Psoas muscle (tissue), 8 donors: Measurements from ENCODE around the gene NFATC2. TPM values are rescaled to one million over a fixed set of nuclear protein-coding genes. Genes with fewer than 3 reads are reported as not detected.

Experiments
- ATAC-seq, 4 donors: fragments of 200-7000 bp; cut with Tn5 transposase; one replicate each; pipeline ENCODE4 v1.9.1; 2020; ENCODE audit warnings: moderate library complexity in 3 of 4, mild to moderate bottlenecking in 2 of 4
- DNase-seq, 2 donors: peaks; one replicate each; pipeline ENCODE4 v3.0.0-alpha.2; 2020
- H3K27ac ChIP-seq: fragments of 200-600 bp; one replicate; pipeline ENCODE4 v1.8.0; 2022
- H3K27me3 ChIP-seq, 3 donors: fragments of 200-600 bp in 1 of 3; one replicate each; pipeline versions ENCODE4 v1.6.1 to v1.8.0; 2013 to 2022; ENCODE audit warnings: low read length in 2 of 3, mild to moderate bottlenecking in 2 of 3, moderate library complexity in 1 of 3; ENCODE audit not compliant: insufficient read depth in 3 of 3
- H3K36me3 ChIP-seq, 2 donors: fragments of 200-600 bp in 1 of 2; one replicate each; pipeline versions ENCODE4 v1.6.1 to v1.8.0; 2013 to 2022; ENCODE audit warnings: low read depth in 1 of 2, mild to moderate bottlenecking in 1 of 2, moderate library complexity in 1 of 2; ENCODE audit not compliant: insufficient read depth in 1 of 2
- H3K4me1 ChIP-seq: fragments of 200-600 bp; one replicate; pipeline ENCODE4 v1.8.0; 2022
- H3K4me3 ChIP-seq: fragments of 200-600 bp; one replicate; pipeline ENCODE4 v1.8.0; 2022; ENCODE audit warnings: mild to moderate bottlenecking
- H3K9me3 ChIP-seq: fragments of 200-600 bp; one replicate; pipeline ENCODE4 v1.8.0; 2022
- CTCF ChIP-seq: fragments of 200-600 bp; IDR thresholded peaks from one replicate; pipeline ENCODE4 v1.8.0; 2022; ENCODE audit warnings: antibody characterized with exemption
- WGBS, 3 donors: extraction: QIAGEN DNeasy Blood & Tissue Kit; methylation state at CpG; one replicate each; pipeline versions ENCODE4 v1.1.6 to v1.1.7; 2013; 5-methylcytosine and 5-hydroxymethylcytosine counted together
- intact Hi-C, 2 donors: fragments of 100-400 bp; cut with DNase I; formaldehyde crosslinking; loops; one replicate each; pipeline versions ENCODE4 v1.11.0 to v1.14.2; 2022
- polyA plus RNA-seq, 3 donors: library from polyadenylated mRNA; stranded (reverse); fragments of 200-250 nt; gene quantifications; one replicate each; pipeline ENCODE4 v1.2.3, GENCODE V29; 2013
- total RNA-seq, 4 donors: library from RNA; stranded (reverse); fragmentation: NEBNext Ultra II Directional in 2 of 4; extraction: Animal tissue kit (Norgen Biotek cat#: 25700) in 2 of 4; gene quantifications; one replicate each; pipeline versions ENCODE4 v1.2.1 to v1.2.4, GENCODE V29; 2021 to 2023
- donor health status: healthy with polysubstance abuse.
- donor health status: DM: no; HTN: no; CAD: no; lungs with moderate emphysema.
- donor health status: Bipolar disorder and iron deficiency.
- donor health status: healthy.
- donor health status: DM: yes; HTN: yes; CAD: no.
- donor health status: DM: no; HTN: no; CAD: no.
- donor health status: DM: no; HTN: no; CAD: no.
- donor health status: DM: yes; HTN: yes; CAD: no.

Gene NFATC2
- total and polyA plus RNA-seq, 7 donors: 0.18 to 3.1 (median 0.64) TPM

GRCh38 chr20:51494241-51495110 is 48.0 kb downstream of the NFATC2 start:
- no peak for ATAC-seq
- no peaks in the 10 kb centered on the region for H3K36me3 ChIP-seq
- DNase-seq: no peak
- WGBS, 3 donors: 89 to 91% (median 89%) methylated on average over 16 of the region's 16 CpGs
- H3K4me3 ChIP-seq: no peak overlapping the region
- TF ChIP-seq CTCF: no peak
- H3K27ac ChIP-seq: no peak overlapping the region
- no peaks in the 10 kb centered on the region for H3K9me3 ChIP-seq
- peaks cover 9% of the 10 kb centered on the region for H3K4me1 ChIP-seq
- H3K27me3 ChIP-seq: no peaks in the 10 kb centered on the region
- intact Hi-C loops: no loop called here

GRCh38 chr20:51493346-51493791 is 49.1 kb downstream of the NFATC2 start:
- Histone ChIP-seq H3K27ac (no peak overlapping the region), H3K4me3 (no peak overlapping the region), H3K36me3 (no peaks in the 10 kb centered on the region), H3K9me3 (no peaks in the 10 kb centered on the region), H3K27me3 (no peaks in the 10 kb centered on the region), H3K4me1 (peaks cover 9% of the 10 kb centered on the region)
- ATAC-seq: no peak
- intact Hi-C loops: no loop called here
- TF ChIP-seq CTCF: no peak
- 82 to 85% (median 83%) methylated on average over 10 of the region's 10 CpGs for WGBS, 3 donors
- no peak for DNase-seq

GRCh38 chr20:51492167-51493092 is 50.1 kb downstream of the NFATC2 start:
- TF ChIP-seq CTCF: no peak
- ATAC-seq (peak in 3 of 4 donors; percentile 34 to 56 (median 56)), DNase-seq (peak; percentile 61 to 74)
- H3K27me3 ChIP-seq: no peaks in the 10 kb centered on the region
- H3K9me3 ChIP-seq: no peaks in the 10 kb centered on the region
- WGBS, 3 donors: 62 to 71% (median 63%) methylated on average over 47 of the region's 47 CpGs
- H3K36me3 ChIP-seq: no peaks in the 10 kb centered on the region
- H3K27ac ChIP-seq: no peak overlapping the region
- intact Hi-C loops: no loop called here
- H3K4me1 ChIP-seq: peaks cover 4% of the 10 kb centered on the region
- peak overlapping the region; percentile 37 for H3K4me3 ChIP-seq

GRCh38 chr20:51491393-51491792 is 51.1 kb downstream of the NFATC2 start:
- Histone ChIP-seq H3K4me1 (no peaks in the 10 kb centered on the region), H3K9me3 (no peaks in the 10 kb centered on the region), H3K27me3 (no peaks in the 10 kb centered on the region), H3K36me3 (no peaks in the 10 kb centered on the region), H3K4me3 (no peak overlapping the region), H3K27ac (no peak overlapping the region)
- ATAC-seq: no peak
- TF ChIP-seq CTCF: no peak
- no peak for DNase-seq
- 77 to 83% (median 81%) methylated on average over 11 of the region's 11 CpGs for WGBS, 3 donors
- intact Hi-C loops: no loop called here
